HepG2 (cell line): ENCODE measurements around the gene KDM3A. TPM values are rescaled to one million over a fixed set of nuclear protein-coding genes. Genes with fewer than 3 reads are reported as not detected.
A peak's percentile ranks its signal among the peaks of the same experiment; 100 is the strongest.

Source experiments
- GPN1 ChIP-seq: sonication (generic); formaldehyde crosslinking; IDR thresholded peaks from 2 replicates; pipeline ENCODE4 v1.5.1; 2020; ENCODE audit warnings: missing genetic modification reagents, borderline replicate concordance
- GZF1 ChIP-seq: sonication (generic); formaldehyde crosslinking; IDR thresholded peaks from 2 replicates; pipeline ENCODE4 v1.5.1; 2020; ENCODE audit warnings: mild to moderate bottlenecking, missing genetic modification reagents
- HCFC1 ChIP-seq: fragments of 150-350 bp; IDR thresholded peaks from 2 replicates; pipeline ENCODE4 v1.6.1; 2014; ENCODE audit warnings: low read depth, low read length
- KLF15 ChIP-seq: sonication (generic); formaldehyde crosslinking; IDR thresholded peaks from 2 replicates; pipeline ENCODE4 v1.8.1; 2023; ENCODE audit warnings: borderline replicate concordance, mild to moderate bottlenecking, inconsistent platforms, missing genetic modification reagents, mixed read lengths
- MED1 ChIP-seq: sonication (generic); formaldehyde crosslinking; IDR thresholded peaks from 2 replicates; pipeline ENCODE4 v1.4.0; 2020; ENCODE audit warnings: missing genetic modification reagents
- MED8 ChIP-seq: sonication (generic); formaldehyde crosslinking; IDR thresholded peaks from 2 replicates; pipeline ENCODE4 v1.8.1; 2023; ENCODE audit warnings: mild to moderate bottlenecking, missing genetic modification reagents; ENCODE audit not compliant: insufficient replicate concordance
- NKX3-1 ChIP-seq: sonication (generic); formaldehyde crosslinking; IDR thresholded peaks from 2 replicates; pipeline ENCODE4 v1.5.0; 2020; ENCODE audit warnings: missing genetic modification reagents
- RBFOX2 ChIP-seq: fragments of 200-400 bp; formaldehyde crosslinking; IDR thresholded peaks from 2 replicates; pipeline ENCODE4 v1.6.1; 2017; ENCODE audit warnings: low read depth, mild to moderate bottlenecking, low read length
- SKI ChIP-seq: fragments of 450-650 bp; IDR thresholded peaks from one replicate; pipeline ENCODE4 v1.6.1; 2018; ENCODE audit warnings: mild to moderate bottlenecking; ENCODE audit not compliant: partially characterized antibody
- SNRNP70 ChIP-seq: fragments of 200-400 bp; formaldehyde crosslinking; IDR thresholded peaks from 2 replicates; pipeline ENCODE4 v1.6.1; 2017; ENCODE audit warnings: mild to moderate bottlenecking, low read depth, low read length, moderate library complexity
- TOE1 ChIP-seq: sonication (generic); formaldehyde crosslinking; IDR thresholded peaks from 2 replicates; pipeline ENCODE4 v1.4.0; 2020; ENCODE audit warnings: mild to moderate bottlenecking, missing genetic modification reagents
- XRCC5 ChIP-seq: fragments of 200-400 bp; formaldehyde crosslinking; optimal IDR thresholded peaks from 2 replicates; pipeline ENCODE3; 2017; ENCODE audit warnings: mild to moderate bottlenecking, low read length
- ZBTB21 ChIP-seq: sonication (generic); formaldehyde crosslinking; IDR thresholded peaks from 2 replicates; pipeline ENCODE4 v1.4.0; 2020; ENCODE audit warnings: missing genetic modification reagents
- ZNF33B ChIP-seq: sonication (generic); formaldehyde crosslinking; IDR thresholded peaks from 2 replicates; pipeline ENCODE4 v1.5.1; 2020; ENCODE audit warnings: mild to moderate bottlenecking, missing genetic modification reagents
- ZNF577 ChIP-seq: sonication (generic); formaldehyde crosslinking; IDR thresholded peaks from 2 replicates; pipeline ENCODE4 v1.4.0; 2020; ENCODE audit warnings: mild to moderate bottlenecking, low read depth, missing genetic modification reagents, borderline replicate concordance
- ZNF775 ChIP-seq: sonication (generic); formaldehyde crosslinking; IDR thresholded peaks from 2 replicates; pipeline ENCODE4 v1.4.0; 2020; ENCODE audit warnings: missing genetic modification reagents, mild to moderate bottlenecking, moderate library complexity, borderline replicate concordance
- polyA plus RNA-seq, 8 experiments: library from polyadenylated mRNA; depleted of rRNA in 3 of 8; stranded (reverse) in 7 of 8; unstranded in 1 of 8; fragments of >200 nt; fragmentation: Illumina TruSeq in 4 of 8; extraction: Trizol in 4 of 8; gene quantifications; 2 replicates each; pipeline versions ENCODE4 v1.2.1 to v1.2.3, GENCODE V29; 2011 to 2016; ENCODE audit warnings: low read depth in 4 of 8, missing spikeins in 1 of 8, mixed read lengths in 1 of 8; ENCODE audit not compliant: insufficient read depth in 1 of 8
- total RNA-seq, 5 experiments: library from RNA; depleted of rRNA; stranded (reverse); fragments of >200 nt; fragmentation: Illumina TruSeq; extraction: Trizol; gene quantifications; 2 replicates each; pipeline ENCODE4 v1.2.3, GENCODE V29; 2016; ENCODE audit warnings: low read depth in 1 of 5
- TF ChIP-seq, protein P1 (sequence below): IDR thresholded peaks from 2 replicates; pipeline ENCODE4 v1.6.1; 2012; ENCODE audit warnings: inconsistent platforms
- TF ChIP-seq, protein P2 (sequence below): sonication (generic); formaldehyde crosslinking; IDR thresholded peaks from 2 replicates; pipeline ENCODE4 v1.4.0; 2020; ENCODE audit warnings: missing genetic modification reagents; ENCODE audit errors: not compliant biosample characterization
- TF ChIP-seq, protein P3 (sequence below): sonication (generic); formaldehyde crosslinking; conservative IDR thresholded peaks from 2 replicates; pipeline ENCODE4 v1.4.0; 2020; ENCODE audit warnings: missing genetic modification reagents
- TF ChIP-seq, protein P4 (sequence below): sonication (generic); formaldehyde crosslinking; IDR thresholded peaks from 2 replicates; pipeline ENCODE4 v1.5.0; 2020; ENCODE audit warnings: mild to moderate bottlenecking, missing genetic modification reagents
- TF ChIP-seq, protein P5 (sequence below): sonication (generic); formaldehyde crosslinking; IDR thresholded peaks from 2 replicates; pipeline ENCODE4 v1.5.0; 2020; ENCODE audit warnings: missing genetic modification reagents, mild to moderate bottlenecking, borderline replicate concordance
- TF ChIP-seq, protein P6 (sequence below): sonication (generic); formaldehyde crosslinking; IDR thresholded peaks from 2 replicates; pipeline ENCODE4 v1.8.0; 2022; ENCODE audit warnings: mild to moderate bottlenecking, missing genetic modification reagents, borderline replicate concordance

Gene KDM3A
- total and polyA plus RNA-seq, 2 of the 13 experiments (the other 11 are each of a cell fraction or from before 2014, with no cell fraction given) = 21.0 to 70.2 TPM

DNA sequence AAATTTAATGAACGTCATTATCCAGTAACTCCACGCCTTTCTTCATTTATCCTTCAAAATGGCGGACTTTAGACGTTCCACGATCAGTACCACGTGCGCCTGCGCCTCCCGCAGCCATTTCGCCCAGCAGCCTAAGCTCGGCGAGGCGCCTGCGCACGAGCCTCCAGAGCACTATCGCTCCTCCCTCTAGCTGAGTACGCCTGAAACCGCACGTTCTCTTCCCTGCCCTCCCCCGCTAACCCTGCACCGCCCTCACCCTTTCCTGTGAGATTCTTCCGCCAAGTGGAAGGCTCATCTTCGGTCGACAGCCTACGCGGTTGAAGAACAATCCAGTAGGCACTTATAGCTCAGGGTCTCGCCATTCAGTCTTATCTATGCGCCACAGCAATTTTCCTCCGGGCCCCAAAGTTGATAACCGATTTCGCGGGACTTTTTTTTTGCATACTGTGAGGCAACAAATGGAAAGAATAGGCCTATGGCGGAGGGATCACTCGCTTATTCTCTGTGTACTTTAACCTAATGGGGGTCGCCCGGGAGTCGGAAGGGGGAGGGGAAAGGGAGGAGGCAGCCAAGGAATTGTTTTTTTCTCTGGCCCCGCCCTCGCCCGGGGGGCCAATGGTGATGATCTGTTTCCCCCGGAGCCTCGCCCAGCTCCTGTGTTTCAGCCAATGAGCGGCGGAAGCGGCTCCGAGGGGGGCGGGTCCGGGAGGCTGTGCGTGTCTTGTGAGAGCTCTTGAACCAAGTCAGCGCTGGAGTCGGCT, at the start of gene KDM3A (continued):
- TF ChIP-seq, protein P1, sequence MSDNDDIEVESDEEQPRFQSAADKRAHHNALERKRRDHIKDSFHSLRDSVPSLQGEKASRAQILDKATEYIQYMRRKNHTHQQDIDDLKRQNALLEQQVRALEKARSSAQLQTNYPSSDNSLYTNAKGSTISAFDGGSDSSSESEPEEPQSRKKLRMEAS = peak; percentile 100
- TF ChIP-seq NKX3-1 (CRISPR knock-in tag) (peak; percentile 99), XRCC5 (peak; percentile 100), ZBTB21 (CRISPR knock-in tag) (0 out of 2 replicates have a peak, but pooled peaks have one; percentile 13), ZNF775 (CRISPR knock-in tag) (peak; percentile 98), SNRNP70 (no peak), GPN1 (peak; percentile 73; the same call in 1 of the 2 replicates), ZNF33B (CRISPR knock-in tag) (peak; percentile 99), SKI (peak; percentile 73), TOE1 (peak; percentile 92; the same call in 1 of the 2 replicates), MED1 (CRISPR knock-in tag) (peak; percentile 86), ZNF577 (CRISPR knock-in tag) (0 out of 2 replicates have a peak, but pooled peaks have one; percentile 96), KLF15 (CRISPR knock-in tag) (peak; percentile 98), MED8 (CRISPR knock-in tag) (peak; percentile 72), HCFC1 (no peak; the same call in none of the 2 replicates), RBFOX2 (no peak), GZF1 (CRISPR knock-in tag) (peak; percentile 77; the same call in 1 of the 2 replicates)
- TF ChIP-seq, protein P2, sequence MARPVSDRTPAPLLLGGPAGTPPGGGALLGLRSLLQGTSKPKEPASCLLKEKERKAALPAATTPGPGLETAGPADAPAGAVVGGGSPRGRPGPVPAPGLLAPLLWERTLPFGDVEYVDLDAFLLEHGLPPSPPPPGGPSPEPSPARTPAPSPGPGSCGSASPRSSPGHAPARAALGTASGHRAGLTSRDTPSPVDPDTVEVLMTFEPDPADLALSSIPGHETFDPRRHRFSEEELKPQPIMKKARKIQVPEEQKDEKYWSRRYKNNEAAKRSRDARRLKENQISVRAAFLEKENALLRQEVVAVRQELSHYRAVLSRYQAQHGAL = peak; percentile 97
- TF ChIP-seq, protein P3, sequence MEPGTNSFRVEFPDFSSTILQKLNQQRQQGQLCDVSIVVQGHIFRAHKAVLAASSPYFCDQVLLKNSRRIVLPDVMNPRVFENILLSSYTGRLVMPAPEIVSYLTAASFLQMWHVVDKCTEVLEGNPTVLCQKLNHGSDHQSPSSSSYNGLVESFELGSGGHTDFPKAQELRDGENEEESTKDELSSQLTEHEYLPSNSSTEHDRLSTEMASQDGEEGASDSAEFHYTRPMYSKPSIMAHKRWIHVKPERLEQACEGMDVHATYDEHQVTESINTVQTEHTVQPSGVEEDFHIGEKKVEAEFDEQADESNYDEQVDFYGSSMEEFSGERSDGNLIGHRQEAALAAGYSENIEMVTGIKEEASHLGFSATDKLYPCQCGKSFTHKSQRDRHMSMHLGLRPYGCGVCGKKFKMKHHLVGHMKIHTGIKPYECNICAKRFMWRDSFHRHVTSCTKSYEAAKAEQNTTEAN (CRISPR knock-in tag) = peak; percentile 98
- TF ChIP-seq, protein P4, sequence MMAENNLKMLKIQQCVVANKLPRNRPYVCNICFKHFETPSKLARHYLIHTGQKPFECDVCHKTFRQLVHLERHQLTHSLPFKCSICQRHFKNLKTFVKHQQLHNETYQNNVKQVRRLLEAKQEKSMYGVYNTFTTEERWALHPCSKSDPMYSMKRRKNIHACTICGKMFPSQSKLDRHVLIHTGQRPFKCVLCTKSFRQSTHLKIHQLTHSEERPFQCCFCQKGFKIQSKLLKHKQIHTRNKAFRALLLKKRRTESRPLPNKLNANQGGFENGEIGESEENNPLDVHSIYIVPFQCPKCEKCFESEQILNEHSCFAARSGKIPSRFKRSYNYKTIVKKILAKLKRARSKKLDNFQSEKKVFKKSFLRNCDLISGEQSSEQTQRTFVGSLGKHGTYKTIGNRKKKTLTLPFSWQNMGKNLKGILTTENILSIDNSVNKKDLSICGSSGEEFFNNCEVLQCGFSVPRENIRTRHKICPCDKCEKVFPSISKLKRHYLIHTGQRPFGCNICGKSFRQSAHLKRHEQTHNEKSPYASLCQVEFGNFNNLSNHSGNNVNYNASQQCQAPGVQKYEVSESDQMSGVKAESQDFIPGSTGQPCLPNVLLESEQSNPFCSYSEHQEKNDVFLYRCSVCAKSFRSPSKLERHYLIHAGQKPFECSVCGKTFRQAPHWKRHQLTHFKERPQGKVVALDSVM (CRISPR knock-in tag) = peak; percentile 90
- TF ChIP-seq, protein P5, sequence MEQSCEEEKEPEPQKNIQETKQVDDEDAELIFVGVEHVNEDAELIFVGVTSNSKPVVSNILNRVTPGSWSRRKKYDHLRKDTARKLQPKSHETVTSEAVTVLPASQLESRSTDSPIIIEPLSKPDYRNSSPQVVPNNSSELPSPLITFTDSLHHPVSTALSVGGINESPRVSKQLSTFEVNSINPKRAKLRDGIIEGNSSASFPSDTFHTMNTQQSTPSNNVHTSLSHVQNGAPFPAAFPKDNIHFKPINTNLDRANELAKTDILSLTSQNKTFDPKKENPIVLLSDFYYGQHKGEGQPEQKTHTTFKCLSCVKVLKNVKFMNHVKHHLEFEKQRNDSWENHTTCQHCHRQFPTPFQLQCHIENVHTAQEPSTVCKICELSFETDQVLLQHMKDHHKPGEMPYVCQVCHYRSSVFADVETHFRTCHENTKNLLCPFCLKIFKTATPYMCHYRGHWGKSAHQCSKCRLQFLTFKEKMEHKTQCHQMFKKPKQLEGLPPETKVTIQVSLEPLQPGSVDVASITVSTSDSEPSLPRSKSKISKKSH = peak; percentile 100
- TF ChIP-seq, protein P6, sequence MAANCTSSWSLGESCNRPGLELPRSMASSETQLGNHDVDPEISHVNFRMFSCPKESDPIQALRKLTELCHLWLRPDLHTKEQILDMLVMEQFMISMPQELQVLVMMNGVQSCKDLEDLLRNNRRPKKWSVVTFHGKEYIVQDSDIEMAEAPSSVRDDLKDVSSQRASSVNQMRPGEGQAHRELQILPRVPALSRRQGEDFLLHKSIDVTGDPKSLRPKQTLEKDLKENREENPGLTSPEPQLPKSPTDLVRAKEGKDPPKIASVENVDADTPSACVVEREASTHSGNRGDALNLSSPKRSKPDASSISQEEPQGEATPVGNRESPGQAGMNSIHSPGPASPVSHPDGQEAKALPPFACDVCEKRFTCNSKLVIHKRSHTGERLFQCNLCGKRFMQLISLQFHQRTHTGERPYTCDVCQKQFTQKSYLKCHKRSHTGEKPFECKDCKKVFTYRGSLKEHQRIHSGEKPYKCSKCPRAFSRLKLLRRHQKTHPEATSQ (CRISPR knock-in tag) = peak; percentile 99
